GM18499 (cell line): ENCODE measurements around the gene INPP4B.

Experiments
- ATAC-seq: cut with Tn5 transposase; IDR thresholded peaks from one replicate; pipeline ENCODE4 v1.9.1; 2021; ENCODE audit warnings: moderate number of reproducible peaks; ENCODE audit not compliant: insufficient read depth, unreplicated experiment

The INPP4B gene

DNA sequence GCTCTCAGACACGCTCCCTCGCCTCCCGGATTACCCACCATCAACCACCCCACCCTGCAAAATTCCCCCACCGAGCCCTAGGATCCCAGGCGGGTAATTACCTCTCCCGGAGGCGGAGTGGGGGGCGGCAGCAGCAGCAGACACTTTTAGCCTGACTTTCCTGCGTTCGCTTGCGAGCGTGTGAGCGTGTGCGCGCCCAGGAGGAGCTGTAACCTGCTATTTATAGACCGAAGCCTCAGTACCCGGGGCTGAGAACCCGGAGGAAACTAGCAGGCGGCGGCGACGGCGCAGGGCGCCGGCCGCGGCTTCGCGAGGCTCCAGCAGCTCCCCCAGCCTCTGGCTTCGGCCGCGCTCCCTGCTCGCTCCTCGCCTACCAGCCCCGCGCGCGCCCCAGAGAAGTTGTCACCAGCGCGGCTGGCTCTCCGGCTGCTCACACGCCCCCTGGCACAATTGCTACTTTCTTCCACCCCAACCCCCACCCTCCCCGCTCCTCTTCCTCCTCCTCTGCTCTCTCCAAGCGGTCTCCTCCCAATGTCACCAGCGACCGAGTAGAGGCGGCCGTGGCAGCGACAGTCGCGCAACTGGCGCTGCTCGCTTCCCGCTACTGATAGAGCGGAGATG lies at the start of gene INPP4B:
Gene INPP4B, minus strand, starts transcription at position 194 of the 621 bp plus-strand sequence.
- ATAC-seq = no peak

DNA sequence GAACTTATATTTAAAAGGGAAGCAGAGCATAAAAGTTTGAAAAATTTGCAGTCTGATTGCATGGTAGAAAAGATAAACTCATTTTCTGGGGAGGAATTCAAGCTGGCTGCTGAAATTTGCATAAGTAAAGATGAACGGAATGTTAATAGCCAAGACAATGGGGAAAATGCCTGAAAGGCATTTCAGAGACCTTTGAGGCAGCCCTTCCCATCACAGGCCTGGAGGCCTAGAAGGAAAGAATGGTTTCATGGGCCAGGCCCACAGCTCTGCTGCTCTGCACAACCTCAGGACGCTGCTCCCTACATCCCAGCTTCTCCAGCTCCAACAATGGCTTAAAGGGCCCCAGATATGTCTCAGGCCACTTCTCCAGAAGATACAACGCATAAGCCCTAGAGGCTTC lies 46.9 kb upstream of the INPP4B start:
- no peak for ATAC-seq

DNA sequence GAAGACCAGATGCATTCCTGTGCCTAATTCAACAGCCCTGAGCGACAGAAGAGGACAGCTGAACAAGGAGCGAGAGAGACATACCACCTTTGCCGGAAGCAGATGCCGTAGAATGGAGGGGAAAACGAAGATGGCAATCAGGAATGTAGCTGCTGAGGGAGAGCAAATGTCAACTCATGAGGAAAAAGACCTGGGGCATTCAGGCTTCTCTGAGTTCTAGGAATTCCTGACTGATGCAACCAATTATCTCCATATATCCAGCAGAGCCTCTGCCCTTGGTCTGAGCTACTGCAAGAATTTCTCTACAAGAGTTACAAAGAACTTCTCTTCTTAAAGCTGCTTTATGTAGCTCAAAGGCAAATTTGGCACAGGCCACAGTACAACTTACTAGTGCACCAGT lies 40.5 kb upstream of the INPP4B start:
- no peak for ATAC-seq

DNA sequence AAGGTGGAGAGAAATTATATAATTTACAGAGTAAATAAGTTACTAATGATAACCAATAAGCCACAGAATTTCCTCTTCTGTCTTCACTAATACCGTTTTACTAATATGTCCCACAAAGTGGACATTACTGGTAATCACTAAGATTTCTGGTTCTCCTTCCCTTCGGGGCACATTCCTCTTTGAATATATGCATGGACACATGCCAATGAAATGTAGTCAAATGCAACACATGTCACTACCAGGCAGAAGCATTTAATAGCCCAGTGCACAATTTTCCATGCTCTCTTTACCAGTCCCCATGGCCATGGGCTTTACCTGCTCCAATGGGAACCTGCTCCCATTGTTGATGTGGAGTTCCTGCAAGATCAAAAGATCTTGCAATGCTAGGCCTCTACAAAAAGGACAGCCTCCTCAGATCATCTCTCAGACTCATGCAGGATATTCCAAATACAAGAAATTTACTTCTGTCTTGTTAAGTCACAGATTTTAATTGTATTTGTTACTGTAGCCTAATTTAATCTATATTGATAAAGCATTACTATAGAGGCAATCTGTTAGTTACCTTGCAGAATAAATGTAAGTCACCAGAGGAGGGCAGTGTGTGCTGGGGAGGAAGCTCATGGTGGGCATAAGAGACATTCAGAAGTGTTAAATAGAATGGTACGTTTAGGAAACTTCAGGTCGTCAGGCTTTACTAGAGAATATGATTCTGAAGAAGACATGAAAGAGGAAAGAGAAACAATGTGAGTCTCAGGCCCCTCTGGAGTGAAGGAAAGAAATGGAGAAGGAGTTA lies 37.1 kb upstream of the INPP4B start:
- no peak for ATAC-seq

DNA sequence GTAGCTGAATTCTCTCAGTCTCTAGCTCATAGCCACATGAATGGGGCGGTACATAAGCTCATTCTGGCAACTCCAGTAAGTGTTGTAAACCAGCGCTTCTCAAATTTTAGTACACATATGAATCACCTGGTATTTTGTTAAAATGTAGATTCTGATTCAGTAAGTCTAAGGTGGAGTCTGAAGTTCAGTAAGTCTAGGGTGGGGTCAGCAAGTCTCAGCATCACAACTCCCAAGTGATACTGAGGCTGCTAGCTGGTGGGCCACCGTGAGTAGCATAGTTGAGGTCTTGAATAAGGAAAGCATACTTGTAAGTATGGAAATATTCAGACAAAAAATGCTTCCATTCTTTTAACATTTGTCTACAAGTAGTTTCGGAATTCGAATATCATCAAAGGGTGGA lies 36.1 kb upstream of the INPP4B start:
- no peak for ATAC-seq

DNA sequence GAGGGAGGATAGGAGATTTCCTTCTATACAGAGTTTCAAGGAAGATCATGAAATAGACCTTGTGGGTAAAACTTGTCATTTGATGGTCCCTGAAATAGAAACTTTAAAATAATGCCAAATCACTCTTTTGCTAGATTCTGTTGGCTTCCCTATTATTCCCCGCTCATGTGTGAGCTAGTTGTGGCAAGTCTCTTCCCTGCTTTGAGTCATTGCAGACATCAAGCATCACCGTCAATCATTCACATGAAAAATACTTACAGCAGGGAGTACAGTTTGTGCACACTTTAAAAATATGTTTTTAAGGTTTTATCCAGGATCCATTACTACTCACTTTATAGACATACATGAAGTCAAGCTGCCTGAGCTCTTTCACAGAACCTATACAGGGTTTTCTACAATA lies 35.2 kb upstream of the INPP4B start:
- ATAC-seq = no peak

DNA sequence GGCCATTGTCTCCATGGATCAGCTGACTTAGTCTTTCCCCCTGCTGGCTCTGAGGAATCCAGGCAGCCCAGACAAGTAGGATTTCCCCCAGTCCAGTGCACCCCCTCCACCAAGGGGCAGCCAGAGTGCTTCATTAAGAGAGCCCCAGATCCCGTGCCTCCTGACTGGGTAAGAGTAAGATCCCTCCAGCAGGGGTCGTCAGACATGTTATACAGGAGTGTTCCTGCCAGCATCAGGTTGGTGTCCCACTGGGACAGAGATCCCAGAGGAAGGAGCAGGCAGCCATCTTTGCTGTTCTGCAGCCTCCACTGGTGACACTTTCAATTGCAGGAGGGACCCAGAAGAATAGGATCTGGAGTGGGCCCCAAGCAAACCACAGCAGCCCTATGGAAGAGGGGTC lies 29.0 kb upstream of the INPP4B start:
- no peak for ATAC-seq

DNA sequence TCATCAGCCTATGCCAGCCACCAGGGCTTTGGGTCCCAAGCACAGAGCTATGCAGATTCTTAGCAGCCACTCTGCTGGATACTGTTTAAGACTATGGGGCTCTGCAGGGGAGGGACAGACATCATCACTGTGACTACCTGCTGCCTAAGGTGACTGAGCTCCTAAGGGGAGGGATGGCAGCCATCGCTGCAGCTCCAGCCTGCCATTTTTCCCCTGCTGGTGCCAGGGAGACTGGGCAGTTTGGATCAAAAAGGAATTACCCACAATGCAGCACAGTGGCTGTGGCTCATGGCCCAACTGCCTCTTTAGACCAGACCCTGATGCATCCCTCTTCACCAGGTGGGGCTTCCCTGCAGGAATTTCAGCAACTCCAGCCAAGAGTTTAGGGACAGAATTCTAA lies 28.6 kb upstream of the INPP4B start:
- no peak for ATAC-seq

DNA sequence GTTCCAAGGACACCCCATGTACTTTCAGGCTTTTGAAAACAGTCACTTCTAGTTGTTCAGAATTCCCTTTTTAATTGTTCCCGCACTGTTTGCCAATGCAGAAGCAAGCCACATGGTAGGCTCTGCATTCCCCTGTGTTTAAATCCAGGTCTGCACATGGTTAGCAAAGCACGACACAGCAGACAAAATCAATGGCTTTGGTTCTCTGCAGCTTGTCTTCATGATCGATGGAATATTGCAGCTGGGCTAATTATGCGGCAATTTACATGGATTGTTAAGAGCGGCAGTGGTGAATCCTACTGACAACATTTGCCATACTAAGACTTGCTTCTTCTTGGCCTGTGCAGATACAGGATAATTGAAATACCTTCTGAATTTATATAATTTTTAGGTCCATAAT lies 20.6 kb upstream of the INPP4B start:
- ATAC-seq = no peak

DNA sequence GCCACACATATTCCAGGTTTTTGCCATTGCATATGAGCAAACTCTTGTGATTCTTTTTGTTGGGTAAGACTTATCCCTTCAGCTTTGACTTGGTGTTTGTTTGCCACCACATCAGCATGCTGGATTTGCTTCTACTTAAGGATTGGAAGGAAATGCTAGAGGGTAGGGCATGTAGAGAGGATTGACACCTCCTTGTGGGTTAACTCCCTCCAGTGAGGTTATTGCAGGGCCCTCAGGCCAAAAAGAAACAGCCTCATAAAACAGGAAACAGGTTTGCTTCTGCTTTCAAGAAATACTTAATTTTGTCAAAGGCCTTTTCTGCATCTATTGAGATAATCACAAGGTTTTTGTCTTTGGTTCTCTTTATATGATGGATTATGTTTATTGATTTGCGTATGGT lies 15.2 kb upstream of the INPP4B start:
- no peak for ATAC-seq

DNA sequence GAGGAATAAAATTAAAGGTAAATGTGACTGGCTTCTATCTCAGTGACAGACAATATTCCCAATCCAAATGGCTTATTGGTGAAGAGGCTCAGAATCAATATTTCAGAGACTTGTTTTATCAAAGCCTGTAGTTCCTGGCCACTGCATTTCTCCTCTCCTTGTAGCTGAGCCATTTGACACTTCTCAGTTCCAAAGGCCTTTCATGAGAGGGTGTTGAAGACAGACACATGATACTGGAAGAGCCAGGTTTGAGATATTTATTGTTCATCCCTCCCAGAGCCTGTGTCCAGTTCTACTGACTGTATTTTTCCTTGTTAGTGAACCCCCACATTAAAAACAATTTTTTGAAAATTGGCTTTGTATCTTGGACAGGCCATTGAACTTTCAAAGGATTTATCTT lies 12.9 kb upstream of the INPP4B start:
- no peak for ATAC-seq

DNA sequence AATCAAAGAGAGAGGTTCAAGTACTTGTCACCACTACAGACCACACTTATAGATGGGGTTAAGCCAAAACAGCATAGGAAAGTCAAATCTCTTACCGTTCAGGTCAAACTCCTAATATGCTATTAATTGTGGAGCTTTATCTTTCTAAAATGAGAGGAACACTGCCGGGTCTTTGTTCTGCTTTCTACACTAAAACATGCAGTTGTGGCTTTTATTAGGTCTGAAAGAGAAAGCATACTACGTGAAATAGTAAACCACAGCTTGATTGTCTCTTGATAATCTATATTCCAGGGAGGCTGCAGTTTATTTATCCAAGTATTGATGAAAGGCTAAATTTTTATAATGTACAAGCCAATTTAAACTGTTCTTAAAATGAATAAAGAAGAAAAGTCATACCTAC lies 12.3 kb upstream of the INPP4B start:
- ATAC-seq = no peak

DNA sequence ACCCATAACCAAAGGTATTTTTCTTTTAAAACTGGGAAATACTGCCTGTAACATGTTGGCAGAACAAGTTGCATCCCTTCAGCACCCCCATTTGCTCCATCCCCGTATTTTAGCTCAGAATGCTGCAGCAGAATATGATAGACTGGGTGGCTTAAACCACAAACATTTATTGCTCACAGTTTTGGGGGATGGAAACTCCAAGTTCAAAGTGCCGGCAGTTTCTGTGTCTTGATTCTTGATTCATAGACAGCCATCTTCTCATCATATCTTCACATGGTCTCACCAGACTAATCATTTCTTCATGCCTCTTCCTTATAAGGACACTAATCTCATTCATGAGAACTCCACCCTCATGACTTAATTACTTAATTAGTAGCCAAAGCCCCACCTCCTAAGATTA lies 10.5 kb upstream of the INPP4B start:
- ATAC-seq = no peak

DNA sequence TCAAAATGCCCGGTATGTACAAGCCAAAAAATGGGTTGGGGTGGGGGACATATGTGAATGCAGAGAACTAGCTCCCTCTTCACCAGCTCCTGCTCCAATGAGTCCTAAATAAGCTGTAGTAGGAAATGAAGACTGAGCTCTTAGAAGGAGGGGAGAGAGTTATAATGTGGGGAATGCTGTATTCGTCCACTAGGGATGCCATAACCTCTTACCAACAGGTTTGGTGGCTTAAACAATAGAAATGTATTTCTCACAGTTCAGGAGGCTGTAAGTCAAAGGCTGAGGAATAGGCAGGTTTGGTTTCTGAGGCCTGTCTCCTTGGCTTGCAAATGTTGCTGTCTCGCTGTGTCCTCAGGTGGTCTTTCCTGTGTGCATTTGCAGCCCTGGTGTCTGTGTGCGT lies 4.4 kb upstream of the INPP4B start:
- no peak for ATAC-seq

DNA sequence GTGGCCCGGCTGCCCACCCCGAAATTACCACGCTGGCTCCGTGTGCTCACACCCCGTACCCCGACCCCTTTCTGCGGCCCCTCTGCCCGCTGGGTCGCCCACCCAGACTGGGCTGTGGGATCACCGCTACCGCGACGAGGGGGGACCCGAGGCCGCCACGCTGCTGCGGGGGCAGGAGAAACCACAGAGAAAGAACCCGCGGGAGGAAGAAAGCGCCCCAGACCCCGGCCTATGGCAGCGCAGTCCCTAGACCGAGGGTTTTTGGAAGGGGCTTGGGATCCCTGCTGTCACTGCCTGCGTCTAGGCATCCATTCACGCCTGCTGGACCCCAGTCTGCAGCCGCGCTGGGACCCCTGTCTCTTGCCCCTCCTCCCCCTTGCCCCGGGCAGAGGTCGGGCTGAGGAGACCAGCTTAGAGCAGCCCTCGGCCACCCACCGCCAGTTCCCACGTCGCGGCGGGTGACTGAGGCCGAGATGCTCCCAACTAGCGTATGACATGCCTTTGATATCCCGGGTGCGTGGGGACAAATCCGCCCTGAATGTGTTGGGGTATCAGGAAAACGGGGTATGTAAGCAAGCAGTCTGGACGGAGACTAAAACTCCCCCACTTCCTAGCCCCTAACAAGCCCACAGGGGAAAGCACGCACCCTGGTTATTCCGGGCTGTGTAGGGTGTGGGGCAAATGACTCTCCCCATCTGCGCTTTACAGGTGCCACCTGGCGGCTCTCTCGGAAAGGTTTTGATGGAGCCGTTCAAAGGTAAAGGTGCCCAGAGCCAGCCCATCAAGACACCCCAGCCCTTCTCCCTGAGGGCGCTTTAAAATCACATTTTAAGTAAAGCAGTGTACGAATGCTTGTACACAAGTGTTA lies 862 bp upstream of the INPP4B start:
- ATAC-seq = no peak

DNA sequence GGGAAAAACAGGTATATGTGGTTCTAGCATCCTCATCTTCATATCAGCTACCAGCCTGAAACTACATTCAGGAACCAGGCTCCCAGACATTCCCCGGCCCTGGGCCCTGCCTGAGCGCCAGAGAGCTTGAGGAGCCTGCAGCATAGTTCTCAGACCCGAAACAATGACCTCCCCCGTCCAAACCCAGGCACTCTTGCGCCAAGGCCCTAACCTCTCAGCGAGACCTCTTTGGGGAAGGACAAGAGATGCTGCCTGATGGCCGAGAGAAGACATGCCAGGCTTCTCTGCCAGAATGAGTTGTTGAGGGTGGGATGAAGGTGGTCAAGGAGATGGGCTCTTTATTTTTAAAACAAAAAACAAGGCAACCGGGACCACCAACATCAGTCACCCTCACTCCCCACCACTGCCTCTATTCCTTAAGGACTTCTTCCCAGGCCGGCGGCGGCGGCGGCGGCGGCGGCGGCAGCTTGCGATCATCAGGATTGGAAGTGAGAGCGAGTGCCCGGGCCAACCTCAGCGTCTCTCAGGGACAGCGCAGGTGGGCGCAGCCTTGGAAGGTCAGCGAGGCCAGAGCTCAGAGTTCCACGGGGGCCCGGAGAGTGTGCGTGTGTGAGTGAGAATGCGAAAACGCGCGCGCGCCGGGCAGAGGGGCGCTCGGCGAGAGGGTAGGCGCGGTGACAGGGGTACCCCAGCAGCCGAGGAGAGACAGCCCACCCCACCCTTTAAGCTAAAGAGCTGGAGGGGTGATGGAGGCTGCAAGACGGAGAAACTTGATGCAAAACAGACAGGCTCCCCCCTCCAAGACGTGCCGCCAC lies 601 bp downstream of the INPP4B start:
- no peak for ATAC-seq

DNA sequence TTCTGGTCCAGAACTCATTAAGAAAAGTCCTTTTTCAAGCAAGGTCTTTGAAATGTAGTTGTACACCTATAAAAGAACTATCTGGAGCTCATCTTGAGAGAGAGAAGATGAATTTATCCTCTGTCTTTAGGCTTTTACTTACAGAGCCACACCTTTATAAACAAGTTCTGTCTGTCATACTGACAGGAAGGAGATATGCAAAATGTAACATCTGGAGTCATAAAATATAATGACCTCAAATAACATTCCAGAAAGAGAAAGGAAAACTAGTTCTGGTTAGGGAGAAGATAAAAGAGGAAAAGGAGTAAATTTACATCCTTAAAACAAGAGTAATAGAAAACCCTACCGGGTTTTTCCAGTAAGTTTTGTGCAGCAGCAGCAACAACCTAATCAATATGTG lies 1.3 kb downstream of the INPP4B start:
- no peak for ATAC-seq

DNA sequence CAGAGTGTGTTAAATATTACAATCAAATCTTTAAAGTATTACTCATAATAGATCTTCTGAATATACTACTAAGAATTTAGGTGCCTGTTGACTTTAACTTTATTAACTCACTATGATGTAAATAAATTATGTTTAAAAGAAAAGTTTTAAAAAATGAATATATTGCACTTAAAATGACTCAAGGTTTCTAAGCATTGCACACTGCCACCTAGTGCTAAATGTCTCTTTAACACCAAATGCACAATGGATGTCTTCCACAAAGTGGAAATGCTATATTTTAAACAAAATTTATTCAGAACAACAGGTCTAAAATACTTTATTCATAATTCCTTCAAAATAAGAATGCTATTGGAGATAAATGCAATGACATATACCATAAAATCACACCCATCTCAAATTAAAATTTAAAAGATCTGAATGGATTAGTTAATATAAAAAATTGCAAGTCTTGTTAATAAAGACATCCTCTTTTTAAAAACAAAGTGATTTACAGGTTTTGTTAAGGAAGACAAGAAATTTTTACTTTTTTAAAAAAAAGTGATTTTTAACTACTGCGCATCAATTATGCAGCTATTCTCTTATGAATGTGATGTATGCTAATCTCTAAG lies 5.5 kb downstream of the INPP4B start:
- ATAC-seq = no peak

DNA sequence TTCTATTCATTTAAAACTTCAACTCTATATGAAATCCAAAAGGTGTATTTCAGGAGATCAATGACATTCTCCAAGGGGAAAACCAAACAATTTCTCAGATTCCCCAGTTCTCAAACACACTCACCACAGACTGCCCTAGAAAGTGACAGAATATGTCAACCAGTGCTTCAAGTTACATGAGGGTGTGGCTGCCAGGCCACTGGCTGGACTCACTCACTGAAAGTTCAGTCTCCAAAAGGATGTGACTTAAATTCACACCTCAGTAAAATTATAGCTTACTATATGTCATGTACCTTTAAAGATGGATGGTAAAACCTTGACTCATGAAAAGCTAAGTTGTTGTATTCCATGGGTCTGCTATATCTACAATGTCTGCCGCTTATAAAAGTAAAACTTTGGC lies 7.3 kb downstream of the INPP4B start:
- ATAC-seq = no peak

DNA sequence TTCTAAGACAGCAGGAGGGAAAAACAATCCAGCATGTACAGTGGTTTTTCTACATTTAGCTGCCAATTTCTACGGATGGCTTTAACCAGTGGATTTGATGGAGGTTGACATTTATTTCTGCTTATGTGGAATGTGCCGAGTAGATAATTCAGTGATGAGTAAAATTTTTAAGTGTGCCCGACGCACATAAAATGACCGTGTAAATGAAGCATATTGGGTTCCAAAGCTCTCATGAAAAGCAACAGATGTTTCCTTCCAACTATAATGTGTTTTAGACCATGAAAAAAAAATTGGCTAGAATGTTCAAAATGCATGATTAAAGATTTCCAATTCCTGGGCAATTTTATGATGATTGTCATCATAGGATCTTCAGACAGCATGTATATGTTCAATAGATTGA lies 14.1 kb downstream of the INPP4B start:
- ATAC-seq = no peak
